GM23338 (cell line): ENCODE results near the gene PPP1R13L. TPM values are rescaled to one million over a fixed set of nuclear protein-coding genes. Genes with fewer than 3 reads are reported as not detected.

Source experiments
- ATAC-seq: fragments of 200-7000 bp; cut with Tn5 transposase; 3 replicates; pipeline ENCODE4 v1.9.1; 2020
- DNase-seq: peaks from one replicate; pipeline ENCODE4 v3.0.0-alpha.2; 2015; ENCODE audit warnings: low spot score
- H2AFZ ChIP-seq: fragments of 200-600 bp; sonication (generic); 2 replicates; pipeline ENCODE4 v1.8.0; 2016; ENCODE audit warnings: antibody characterized with exemption, mild to moderate bottlenecking, moderate library complexity
- H3F3A ChIP-seq: fragments of 200-600 bp; sonication (generic); replicated peaks from 2 replicates; pipeline ENCODE4 v1.8.0; 2017; ENCODE audit warnings: antibody characterized with exemption, mixed run types, low read depth
- H3K27ac ChIP-seq: fragments of 200-600 bp; sonication (generic); 2 replicates; pipeline ENCODE4 v1.6.1; 2016; ENCODE audit warnings: low read depth
- H3K27me3 ChIP-seq: fragments of 200-600 bp; sonication (generic); 2 replicates; pipeline ENCODE4 v1.8.0; 2016; ENCODE audit warnings: mild to moderate bottlenecking, mixed run types, moderate library complexity; ENCODE audit not compliant: insufficient read depth
- H3K36me3 ChIP-seq: fragments of 200-600 bp; sonication (generic); 2 replicates; pipeline ENCODE4 v1.8.0; 2016; ENCODE audit warnings: mild to moderate bottlenecking; ENCODE audit not compliant: insufficient read depth
- H3K4me1 ChIP-seq: fragments of 200-600 bp; sonication (generic); 2 replicates; pipeline ENCODE4 v1.8.0; 2016; ENCODE audit warnings: mild to moderate bottlenecking, moderate library complexity; ENCODE audit not compliant: insufficient read depth
- H3K4me2 ChIP-seq: fragments of 200-600 bp; sonication (generic); 2 replicates; pipeline ENCODE4 v1.7.1; 2017; ENCODE audit warnings: mixed run types
- H3K4me3 ChIP-seq: fragments of 200-600 bp; sonication (generic); 2 replicates; pipeline ENCODE4 v1.6.1; 2016; ENCODE audit warnings: mixed run types
- H3K79me2 ChIP-seq: fragments of 200-600 bp; sonication (generic); replicated peaks from 2 replicates; pipeline ENCODE4 v1.8.0; 2017; ENCODE audit warnings: mild to moderate bottlenecking; ENCODE audit not compliant: insufficient read depth
- H3K9me2 ChIP-seq: fragments of 200-600 bp; sonication (generic); 2 replicates; pipeline ENCODE4 v1.8.0; 2017; ENCODE audit not compliant: insufficient read depth
- H4K20me1 ChIP-seq: fragments of 200-600 bp; sonication (generic); replicated peaks from 2 replicates; pipeline ENCODE4 v1.8.0; 2017; ENCODE audit warnings: mild to moderate bottlenecking; ENCODE audit not compliant: insufficient read depth
- H3K27ac Mint-ChIP-seq: 2 replicates; pipeline ENCODE4 v1.8.0; 2020; ENCODE audit warnings: inconsistent platforms, mild to moderate bottlenecking, moderate library complexity, mixed read lengths
- H3K27me3 Mint-ChIP-seq: 3 replicates; pipeline ENCODE4 v1.8.0; 2022; ENCODE audit warnings: low read depth, mild to moderate bottlenecking, moderate library complexity, mixed read lengths, inconsistent platforms; ENCODE audit not compliant: insufficient read depth, poor library complexity
- H3K36me3 Mint-ChIP-seq: 3 replicates; pipeline ENCODE4 v1.8.0; 2021; ENCODE audit warnings: low read depth, mild to moderate bottlenecking, inconsistent platforms, moderate library complexity, mixed read lengths
- H3K4me1 Mint-ChIP-seq: 3 replicates; pipeline ENCODE4 v1.8.0; 2020; ENCODE audit warnings: mild to moderate bottlenecking, inconsistent platforms, mixed read lengths
- H3K4me3 Mint-ChIP-seq: 3 replicates; pipeline ENCODE4 v1.8.0; 2021; ENCODE audit warnings: moderate library complexity, mild to moderate bottlenecking, inconsistent platforms, mixed read lengths
- H3K9me3 Mint-ChIP-seq: 3 replicates; pipeline ENCODE4 v1.8.0; 2020; ENCODE audit warnings: moderate library complexity, mild to moderate bottlenecking, inconsistent platforms, mixed read lengths
- EZH2 ChIP-seq: fragments of 200-600 bp; sonication (generic); IDR thresholded peaks from one replicate; pipeline ENCODE4 v1.8.0; 2017; ENCODE audit warnings: antibody characterized with exemption, mild to moderate bottlenecking, low read depth; ENCODE audit not compliant: unreplicated experiment
- EZH2phosphoT487 ChIP-seq: fragments of 200-600 bp; sonication (generic); IDR thresholded peaks from one replicate; pipeline ENCODE4 v1.8.1; 2018; ENCODE audit warnings: antibody characterized with exemption; ENCODE audit not compliant: unreplicated experiment
- JUNB ChIP-seq: IDR thresholded peaks from one replicate; pipeline ENCODE4 v1.6.1; 2016; ENCODE audit warnings: antibody characterized with exemption; ENCODE audit not compliant: unreplicated experiment
- NANOG ChIP-seq: IDR thresholded peaks from 2 replicates; pipeline ENCODE4 v1.6.1; 2016; ENCODE audit warnings: antibody characterized with exemption, borderline replicate concordance
- POLR2AphosphoS5 ChIP-seq: IDR thresholded peaks from 2 replicates; pipeline ENCODE4 v1.6.1; 2016; ENCODE audit warnings: antibody characterized with exemption, low read depth
- ZNF114 ChIP-seq: fragments of 250-450 bp; sonication (Bioruptor Pico); IDR thresholded peaks from 2 replicates; pipeline ENCODE4 v1.5.0; 2020; ENCODE audit warnings: mild to moderate bottlenecking, moderate library complexity
- ZNF331 ChIP-seq: fragments of 250-450 bp; sonication (Bioruptor Pico); IDR thresholded peaks from 2 replicates; pipeline ENCODE4 v1.5.0; 2020; ENCODE audit warnings: low read depth, mild to moderate bottlenecking, moderate library complexity
- polyA plus RNA-seq: library from polyadenylated mRNA; unstranded; fragments of >200 nt; fragmentation: Nextera tagmentation; extraction: Ambion mirVana; gene quantifications from 2 replicates; pipeline ENCODE4 v1.2.1, GENCODE V29; 2016
- total RNA-seq: library from RNA; depleted of rRNA; stranded (reverse); fragments of >200 nt; shearing (Covaris generic); gene quantifications from 2 replicates; pipeline ENCODE4 v1.2.3, GENCODE V29; 2014
- TF ChIP-seq, protein P1 (sequence below): fragments of 250-450 bp; sonication (Bioruptor Pico); IDR thresholded peaks from 2 replicates; pipeline ENCODE4 v1.5.0; 2020; ENCODE audit warnings: mild to moderate bottlenecking, moderate library complexity
- TF ChIP-seq, protein P2 (sequence below): IDR thresholded peaks from 2 replicates; pipeline ENCODE4 v1.6.1; 2016; ENCODE audit warnings: antibody characterized with exemption
- TF ChIP-seq, protein P3 (sequence below): IDR thresholded peaks from one replicate; pipeline ENCODE4 v1.6.1; 2018; ENCODE audit warnings: antibody characterized with exemption; ENCODE audit not compliant: unreplicated experiment
- TF ChIP-seq, protein P4 (sequence below), 2 experiments: fragments of 200-600 bp in 1 of 2; sonication (generic) in 1 of 2; conservative IDR thresholded peaks; 2 replicates each; pipeline versions ENCODE4 v1.5.1 to v1.6.1; 2016 to 2017; ENCODE audit warnings: antibody characterized with exemption in 2 of 2, low read depth in 2 of 2, mild to moderate bottlenecking in 2 of 2, moderate library complexity in 1 of 2

Gene PPP1R13L
- total and polyA plus RNA-seq, 2 experiments from 2014 or later: 9.6 to 15.5 TPM

DNA sequence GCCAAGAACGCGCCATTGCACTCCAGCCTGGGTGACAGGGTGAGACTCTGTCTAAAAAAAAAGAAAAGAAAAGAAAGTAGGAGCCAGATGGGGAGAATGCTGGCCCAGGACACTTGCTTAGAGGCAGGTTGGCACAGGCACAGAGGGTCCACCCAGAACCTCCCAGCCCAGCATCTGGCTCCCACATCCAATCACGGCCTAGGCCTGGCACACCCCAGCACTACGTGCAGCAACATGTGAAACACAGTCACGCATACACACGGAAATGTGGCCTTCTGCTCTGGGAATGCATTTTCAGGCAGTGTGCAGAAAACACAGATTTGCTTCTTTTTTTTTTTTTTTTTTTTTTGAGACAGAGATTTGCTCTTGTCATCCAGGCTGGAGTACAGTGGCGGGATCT lies 42.1 kb upstream of the PPP1R13L start:
- ATAC-seq: no peak

More for the DNA sequence above, 42.1 kb upstream of the PPP1R13L start:
- H3K27ac ChIP-seq: no peak overlapping the region
- H3K79me2 ChIP-seq: no peaks in the 10 kb centered on the region
- DNase-seq: no peak
- peaks cover 43% of the 10 kb centered on the region for H3K27me3 Mint-ChIP-seq
- H3K4me3 Mint-ChIP-seq: no peak overlapping the region
- H3F3A ChIP-seq: peaks cover 39% of the 10 kb centered on the region
- H4K20me1 ChIP-seq: no peaks in the 10 kb centered on the region
- no peak overlapping the region for H2AFZ ChIP-seq
- no peak overlapping the region for H3K4me2 ChIP-seq
- H3K36me3 ChIP-seq: no peaks in the 10 kb centered on the region
- H3K4me1 Mint-ChIP-seq: peaks cover 30% of the 10 kb centered on the region
- TF ChIP-seq NANOG: no peak
- no peak for TF ChIP-seq POLR2AphosphoS5
- no peak for TF ChIP-seq ZNF331
- TF ChIP-seq, protein P1, sequence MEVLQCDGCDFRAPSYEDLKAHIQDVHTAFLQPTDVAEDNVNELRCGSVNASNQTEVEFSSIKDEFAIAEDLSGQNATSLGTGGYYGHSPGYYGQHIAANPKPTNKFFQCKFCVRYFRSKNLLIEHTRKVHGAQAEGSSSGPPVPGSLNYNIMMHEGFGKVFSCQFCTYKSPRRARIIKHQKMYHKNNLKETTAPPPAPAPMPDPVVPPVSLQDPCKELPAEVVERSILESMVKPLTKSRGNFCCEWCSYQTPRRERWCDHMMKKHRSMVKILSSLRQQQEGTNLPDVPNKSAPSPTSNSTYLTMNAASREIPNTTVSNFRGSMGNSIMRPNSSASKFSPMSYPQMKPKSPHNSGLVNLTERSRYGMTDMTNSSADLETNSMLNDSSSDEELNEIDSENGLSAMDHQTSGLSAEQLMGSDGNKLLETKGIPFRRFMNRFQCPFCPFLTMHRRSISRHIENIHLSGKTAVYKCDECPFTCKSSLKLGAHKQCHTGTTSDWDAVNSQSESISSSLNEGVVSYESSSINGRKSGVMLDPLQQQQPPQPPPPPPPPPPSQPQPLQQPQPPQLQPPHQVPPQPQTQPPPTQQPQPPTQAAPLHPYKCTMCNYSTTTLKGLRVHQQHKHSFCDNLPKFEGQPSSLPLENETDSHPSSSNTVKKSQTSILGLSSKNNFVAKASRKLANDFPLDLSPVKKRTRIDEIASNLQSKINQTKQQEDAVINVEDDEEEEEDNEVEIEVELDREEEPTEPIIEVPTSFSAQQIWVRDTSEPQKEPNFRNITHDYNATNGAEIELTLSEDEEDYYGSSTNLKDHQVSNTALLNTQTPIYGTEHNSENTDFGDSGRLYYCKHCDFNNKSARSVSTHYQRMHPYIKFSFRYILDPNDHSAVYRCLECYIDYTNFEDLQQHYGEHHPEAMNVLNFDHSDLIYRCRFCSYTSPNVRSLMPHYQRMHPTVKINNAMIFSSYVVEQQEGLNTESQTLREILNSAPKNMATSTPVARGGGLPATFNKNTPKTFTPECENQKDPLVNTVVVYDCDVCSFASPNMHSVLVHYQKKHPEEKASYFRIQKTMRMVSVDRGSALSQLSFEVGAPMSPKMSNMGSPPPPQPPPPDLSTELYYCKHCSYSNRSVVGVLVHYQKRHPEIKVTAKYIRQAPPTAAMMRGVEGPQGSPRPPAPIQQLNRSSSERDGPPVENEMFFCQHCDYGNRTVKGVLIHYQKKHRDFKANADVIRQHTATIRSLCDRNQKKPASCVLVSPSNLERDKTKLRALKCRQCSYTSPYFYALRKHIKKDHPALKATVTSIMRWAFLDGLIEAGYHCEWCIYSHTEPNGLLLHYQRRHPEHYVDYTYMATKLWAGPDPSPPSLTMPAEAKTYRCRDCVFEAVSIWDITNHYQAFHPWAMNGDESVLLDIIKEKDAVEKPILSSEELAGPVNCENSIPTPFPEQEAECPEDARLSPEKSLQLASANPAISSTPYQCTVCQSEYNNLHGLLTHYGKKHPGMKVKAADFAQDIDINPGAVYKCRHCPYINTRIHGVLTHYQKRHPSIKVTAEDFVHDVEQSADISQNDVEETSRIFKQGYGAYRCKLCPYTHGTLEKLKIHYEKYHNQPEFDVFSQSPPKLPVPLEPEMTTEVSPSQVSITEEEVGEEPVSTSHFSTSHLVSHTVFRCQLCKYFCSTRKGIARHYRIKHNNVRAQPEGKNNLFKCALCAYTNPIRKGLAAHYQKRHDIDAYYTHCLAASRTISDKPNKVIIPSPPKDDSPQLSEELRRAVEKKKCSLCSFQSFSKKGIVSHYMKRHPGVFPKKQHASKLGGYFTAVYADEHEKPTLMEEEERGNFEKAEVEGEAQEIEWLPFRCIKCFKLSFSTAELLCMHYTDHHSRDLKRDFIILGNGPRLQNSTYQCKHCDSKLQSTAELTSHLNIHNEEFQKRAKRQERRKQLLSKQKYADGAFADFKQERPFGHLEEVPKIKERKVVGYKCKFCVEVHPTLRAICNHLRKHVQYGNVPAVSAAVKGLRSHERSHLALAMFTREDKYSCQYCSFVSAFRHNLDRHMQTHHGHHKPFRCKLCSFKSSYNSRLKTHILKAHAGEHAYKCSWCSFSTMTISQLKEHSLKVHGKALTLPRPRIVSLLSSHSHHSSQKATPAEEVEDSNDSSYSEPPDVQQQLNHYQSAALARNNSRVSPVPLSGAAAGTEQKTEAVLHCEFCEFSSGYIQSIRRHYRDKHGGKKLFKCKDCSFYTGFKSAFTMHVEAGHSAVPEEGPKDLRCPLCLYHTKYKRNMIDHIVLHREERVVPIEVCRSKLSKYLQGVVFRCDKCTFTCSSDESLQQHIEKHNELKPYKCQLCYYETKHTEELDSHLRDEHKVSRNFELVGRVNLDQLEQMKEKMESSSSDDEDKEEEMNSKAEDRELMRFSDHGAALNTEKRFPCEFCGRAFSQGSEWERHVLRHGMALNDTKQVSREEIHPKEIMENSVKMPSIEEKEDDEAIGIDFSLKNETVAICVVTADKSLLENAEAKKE (CRISPR knock-in tag): no peak
- TF ChIP-seq EZH2phosphoT487: no peak
- TF ChIP-seq, protein P2, sequence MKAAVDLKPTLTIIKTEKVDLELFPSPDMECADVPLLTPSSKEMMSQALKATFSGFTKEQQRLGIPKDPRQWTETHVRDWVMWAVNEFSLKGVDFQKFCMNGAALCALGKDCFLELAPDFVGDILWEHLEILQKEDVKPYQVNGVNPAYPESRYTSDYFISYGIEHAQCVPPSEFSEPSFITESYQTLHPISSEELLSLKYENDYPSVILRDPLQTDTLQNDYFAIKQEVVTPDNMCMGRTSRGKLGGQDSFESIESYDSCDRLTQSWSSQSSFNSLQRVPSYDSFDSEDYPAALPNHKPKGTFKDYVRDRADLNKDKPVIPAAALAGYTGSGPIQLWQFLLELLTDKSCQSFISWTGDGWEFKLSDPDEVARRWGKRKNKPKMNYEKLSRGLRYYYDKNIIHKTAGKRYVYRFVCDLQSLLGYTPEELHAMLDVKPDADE: no peak
- TF ChIP-seq, protein P3, sequence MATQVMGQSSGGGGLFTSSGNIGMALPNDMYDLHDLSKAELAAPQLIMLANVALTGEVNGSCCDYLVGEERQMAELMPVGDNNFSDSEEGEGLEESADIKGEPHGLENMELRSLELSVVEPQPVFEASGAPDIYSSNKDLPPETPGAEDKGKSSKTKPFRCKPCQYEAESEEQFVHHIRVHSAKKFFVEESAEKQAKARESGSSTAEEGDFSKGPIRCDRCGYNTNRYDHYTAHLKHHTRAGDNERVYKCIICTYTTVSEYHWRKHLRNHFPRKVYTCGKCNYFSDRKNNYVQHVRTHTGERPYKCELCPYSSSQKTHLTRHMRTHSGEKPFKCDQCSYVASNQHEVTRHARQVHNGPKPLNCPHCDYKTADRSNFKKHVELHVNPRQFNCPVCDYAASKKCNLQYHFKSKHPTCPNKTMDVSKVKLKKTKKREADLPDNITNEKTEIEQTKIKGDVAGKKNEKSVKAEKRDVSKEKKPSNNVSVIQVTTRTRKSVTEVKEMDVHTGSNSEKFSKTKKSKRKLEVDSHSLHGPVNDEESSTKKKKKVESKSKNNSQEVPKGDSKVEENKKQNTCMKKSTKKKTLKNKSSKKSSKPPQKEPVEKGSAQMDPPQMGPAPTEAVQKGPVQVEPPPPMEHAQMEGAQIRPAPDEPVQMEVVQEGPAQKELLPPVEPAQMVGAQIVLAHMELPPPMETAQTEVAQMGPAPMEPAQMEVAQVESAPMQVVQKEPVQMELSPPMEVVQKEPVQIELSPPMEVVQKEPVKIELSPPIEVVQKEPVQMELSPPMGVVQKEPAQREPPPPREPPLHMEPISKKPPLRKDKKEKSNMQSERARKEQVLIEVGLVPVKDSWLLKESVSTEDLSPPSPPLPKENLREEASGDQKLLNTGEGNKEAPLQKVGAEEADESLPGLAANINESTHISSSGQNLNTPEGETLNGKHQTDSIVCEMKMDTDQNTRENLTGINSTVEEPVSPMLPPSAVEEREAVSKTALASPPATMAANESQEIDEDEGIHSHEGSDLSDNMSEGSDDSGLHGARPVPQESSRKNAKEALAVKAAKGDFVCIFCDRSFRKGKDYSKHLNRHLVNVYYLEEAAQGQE: no peak
- TF ChIP-seq EZH2: no peak
- TF ChIP-seq ZNF114: no peak
- TF ChIP-seq, protein P4, sequence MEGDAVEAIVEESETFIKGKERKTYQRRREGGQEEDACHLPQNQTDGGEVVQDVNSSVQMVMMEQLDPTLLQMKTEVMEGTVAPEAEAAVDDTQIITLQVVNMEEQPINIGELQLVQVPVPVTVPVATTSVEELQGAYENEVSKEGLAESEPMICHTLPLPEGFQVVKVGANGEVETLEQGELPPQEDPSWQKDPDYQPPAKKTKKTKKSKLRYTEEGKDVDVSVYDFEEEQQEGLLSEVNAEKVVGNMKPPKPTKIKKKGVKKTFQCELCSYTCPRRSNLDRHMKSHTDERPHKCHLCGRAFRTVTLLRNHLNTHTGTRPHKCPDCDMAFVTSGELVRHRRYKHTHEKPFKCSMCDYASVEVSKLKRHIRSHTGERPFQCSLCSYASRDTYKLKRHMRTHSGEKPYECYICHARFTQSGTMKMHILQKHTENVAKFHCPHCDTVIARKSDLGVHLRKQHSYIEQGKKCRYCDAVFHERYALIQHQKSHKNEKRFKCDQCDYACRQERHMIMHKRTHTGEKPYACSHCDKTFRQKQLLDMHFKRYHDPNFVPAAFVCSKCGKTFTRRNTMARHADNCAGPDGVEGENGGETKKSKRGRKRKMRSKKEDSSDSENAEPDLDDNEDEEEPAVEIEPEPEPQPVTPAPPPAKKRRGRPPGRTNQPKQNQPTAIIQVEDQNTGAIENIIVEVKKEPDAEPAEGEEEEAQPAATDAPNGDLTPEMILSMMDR (conservative IDR thresholded peaks at IDR 0.05; ENCODE audit: low read depth in 2 of 2): no peak
- no peak for TF ChIP-seq JUNB
- no peak overlapping the region for H3K4me3 ChIP-seq
- H3K27me3 ChIP-seq: peaks cover 55% of the 10 kb centered on the region
- H3K9me2 ChIP-seq: no peaks in the 10 kb centered on the region
- peaks cover 23% of the 10 kb centered on the region for H3K4me1 ChIP-seq
- no peaks in the 10 kb centered on the region; the same call in 2 of the 3 replicates for H3K36me3 Mint-ChIP-seq
- H3K9me3 Mint-ChIP-seq: peaks cover 9% of the 10 kb centered on the region; the same call in 2 of the 3 replicates
- no peak overlapping the region for H3K27ac Mint-ChIP-seq
